DND-41 (cell line): ENCODE measurements around the gene TDP2.

Experiments
- ATAC-seq: fragments of 200-7000 bp; cut with Tn5 transposase; 3 replicates; pipeline ENCODE4 v1.9.1; 2021; ENCODE audit warnings: low read depth; ENCODE audit not compliant: insufficient read depth
- DNase-seq: peaks from one replicate; pipeline ENCODE4 v3.0.0-alpha.2; 2020
- H2AFZ ChIP-seq: 2 replicates; pipeline ENCODE4 v1.6.0; 2012; ENCODE audit warnings: low read depth, low read length
- H3K27ac ChIP-seq: 2 replicates; pipeline ENCODE4 v1.5.1; 2012; ENCODE audit warnings: low read length, inconsistent platforms
- H3K27me3 ChIP-seq: fragments of 200-600 bp; sonication (generic); 2 replicates; pipeline ENCODE4 v1.6.0; 2012; ENCODE audit warnings: low read length, mild to moderate bottlenecking, inconsistent platforms; ENCODE audit not compliant: insufficient read depth, poor library complexity
- H3K36me3 ChIP-seq: 2 replicates; pipeline ENCODE4 v1.5.1; 2012; ENCODE audit warnings: low read length, inconsistent platforms; ENCODE audit not compliant: insufficient read depth
- H3K4me1 ChIP-seq: 2 replicates; pipeline ENCODE4 v1.5.1; 2012; ENCODE audit warnings: mild to moderate bottlenecking, low read length; ENCODE audit not compliant: insufficient read depth
- H3K4me2 ChIP-seq: 2 replicates; pipeline ENCODE4 v1.6.0; 2012; ENCODE audit warnings: mild to moderate bottlenecking, moderate library complexity, low read length, inconsistent platforms; ENCODE audit not compliant: insufficient read depth
- H3K4me3 ChIP-seq, 2 experiments: fragments of 200-600 bp in 1 of 2; shearing (Covaris generic) in 1 of 2; 2 replicates each; pipeline ENCODE4 v1.5.1; 2012 to 2016; ENCODE audit warnings: inconsistent platforms in 2 of 2, low read length in 2 of 2, mild to moderate bottlenecking in 2 of 2, low read depth in 1 of 2, moderate library complexity in 1 of 2
- H3K79me2 ChIP-seq: 2 replicates; pipeline ENCODE4 v1.6.0; 2012; ENCODE audit warnings: low read length, inconsistent platforms; ENCODE audit not compliant: insufficient read depth
- H3K9ac ChIP-seq: 2 replicates; pipeline ENCODE4 v1.6.0; 2012; ENCODE audit warnings: low read depth, mild to moderate bottlenecking, inconsistent platforms, low read length, moderate library complexity
- H3K9me3 ChIP-seq: 2 replicates; pipeline ENCODE4 v1.5.1; 2012; ENCODE audit warnings: low read length, moderate library complexity, mild to moderate bottlenecking, inconsistent platforms; ENCODE audit not compliant: insufficient read depth, severe bottlenecking
- H4K20me1 ChIP-seq: 2 replicates; pipeline ENCODE4 v1.6.0; 2012; ENCODE audit warnings: low read length; ENCODE audit not compliant: insufficient read depth
- EZH2 ChIP-seq: IDR thresholded peaks from 3 replicates; pipeline ENCODE4 v1.6.1; 2012; ENCODE audit warnings: borderline replicate concordance, low read depth, mild to moderate bottlenecking, moderate library complexity, low read length, inconsistent platforms; ENCODE audit not compliant: severe bottlenecking
- TF ChIP-seq, protein P1 (sequence below): IDR thresholded peaks from 2 replicates; pipeline ENCODE4 v1.5.1; 2012; ENCODE audit warnings: borderline replicate concordance, low read length, moderate library complexity, mild to moderate bottlenecking; ENCODE audit not compliant: poor library complexity, severe bottlenecking; ENCODE audit errors: extremely low read depth

The TDP2 gene

DNA sequence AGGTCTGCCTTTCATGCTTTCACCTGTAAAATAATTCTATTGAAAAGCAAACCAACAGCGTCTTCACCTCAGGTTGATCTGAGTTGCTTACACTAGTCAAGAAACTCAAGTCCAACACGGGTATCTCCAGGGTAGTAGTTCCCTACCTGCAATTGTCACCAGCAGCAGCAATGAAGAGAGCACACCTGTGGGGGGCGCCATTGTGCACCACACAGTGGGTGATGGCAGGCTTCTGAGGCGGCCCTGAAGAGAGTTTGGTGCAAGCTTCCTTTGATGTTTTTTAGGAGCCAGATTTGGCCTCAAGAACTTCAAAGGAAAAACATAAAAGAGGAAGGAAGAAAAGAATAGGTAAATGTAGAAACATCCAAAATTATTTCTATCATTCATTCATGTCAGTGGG lies 65.8 kb downstream of the TDP2 start:
- H3K36me3 ChIP-seq: no peaks in the 10 kb centered on the region
- no peak for ATAC-seq
- H3K79me2 ChIP-seq: no peaks in the 10 kb centered on the region

More for the DNA sequence above, 65.8 kb downstream of the TDP2 start:
- Histone ChIP-seq H2AFZ (no peak overlapping the region), H4K20me1 (no peaks in the 10 kb centered on the region), H3K4me1 (no peaks in the 10 kb centered on the region), H3K27ac (no peak overlapping the region), H3K27me3 (no peaks in the 10 kb centered on the region), H3K9ac (no peak overlapping the region), H3K4me3 (no peak overlapping the region), H3K4me2 (no peak overlapping the region), H3K9me3 (no peaks in the 10 kb centered on the region)
- no peak for TF ChIP-seq EZH2
- TF ChIP-seq, protein P1, sequence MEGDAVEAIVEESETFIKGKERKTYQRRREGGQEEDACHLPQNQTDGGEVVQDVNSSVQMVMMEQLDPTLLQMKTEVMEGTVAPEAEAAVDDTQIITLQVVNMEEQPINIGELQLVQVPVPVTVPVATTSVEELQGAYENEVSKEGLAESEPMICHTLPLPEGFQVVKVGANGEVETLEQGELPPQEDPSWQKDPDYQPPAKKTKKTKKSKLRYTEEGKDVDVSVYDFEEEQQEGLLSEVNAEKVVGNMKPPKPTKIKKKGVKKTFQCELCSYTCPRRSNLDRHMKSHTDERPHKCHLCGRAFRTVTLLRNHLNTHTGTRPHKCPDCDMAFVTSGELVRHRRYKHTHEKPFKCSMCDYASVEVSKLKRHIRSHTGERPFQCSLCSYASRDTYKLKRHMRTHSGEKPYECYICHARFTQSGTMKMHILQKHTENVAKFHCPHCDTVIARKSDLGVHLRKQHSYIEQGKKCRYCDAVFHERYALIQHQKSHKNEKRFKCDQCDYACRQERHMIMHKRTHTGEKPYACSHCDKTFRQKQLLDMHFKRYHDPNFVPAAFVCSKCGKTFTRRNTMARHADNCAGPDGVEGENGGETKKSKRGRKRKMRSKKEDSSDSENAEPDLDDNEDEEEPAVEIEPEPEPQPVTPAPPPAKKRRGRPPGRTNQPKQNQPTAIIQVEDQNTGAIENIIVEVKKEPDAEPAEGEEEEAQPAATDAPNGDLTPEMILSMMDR: peak; percentile 47
- DNase-seq: peak; percentile 18
